Activated CD4-positive, alpha-beta T cell treated with anti-CD3 and anti-CD28 coated beads, Interleukin-2, Interleukin-4, amounts not matched to agents 100 ng/mL and 50 ng/mL, durations not matched to agents 16 hours and 8 hours (primary cell): Measurements from ENCODE around the gene TNFRSF18.

Experiments
- DNase-seq: peaks from one replicate; pipeline ENCODE4 v3.0.0-alpha.2; 2020; ENCODE audit warnings: low spot score

The TNFRSF18 gene

GRCh38 chr1:1228596-1229321 is 22.4 kb upstream of the TNFRSF18 start:
- DNase-seq, result no peak

GRCh38 chr1:1228187-1228586 is 21.8 kb upstream of the TNFRSF18 start:
- DNase-seq, result no peak

- DNase-seq, result no peak
Observed at GRCh38 chr1:1227386-1227785, 21.0 kb upstream of the TNFRSF18 start.

- no peak for DNase-seq
Observed at GRCh38 chr1:1226566-1227362, 20.4 kb upstream of the TNFRSF18 start.

GRCh38 chr1:1225913-1226312 is 19.5 kb upstream of the TNFRSF18 start:
- no peak for DNase-seq

- DNase-seq, result no peak
Observed at GRCh38 chr1:1225238-1225845, 18.9 kb upstream of the TNFRSF18 start.

GRCh38 chr1:1223891-1224290 is 17.5 kb upstream of the TNFRSF18 start:
- no peak for DNase-seq

GRCh38 chr1:1223321-1223720 is 16.9 kb upstream of the TNFRSF18 start:
- DNase-seq, result no peak

GRCh38 chr1:1222575-1223225 is 16.3 kb upstream of the TNFRSF18 start:
- DNase-seq, result no peak

GRCh38 chr1:1221887-1222574 is 15.6 kb upstream of the TNFRSF18 start:
- DNase-seq, result no peak

- no peak for DNase-seq
Observed at GRCh38 chr1:1220197-1220596, 13.8 kb upstream of the TNFRSF18 start.

GRCh38 chr1:1219341-1219740 is 12.9 kb upstream of the TNFRSF18 start:
- peak; percentile 80 for DNase-seq

- no peak for DNase-seq
Observed at GRCh38 chr1:1218524-1219200, 12.3 kb upstream of the TNFRSF18 start.

GRCh38 chr1:1217621-1218523 is 11.5 kb upstream of the TNFRSF18 start:
- no peak for DNase-seq

- peak; percentile 75 for DNase-seq
Observed at GRCh38 chr1:1216770-1217620, 10.6 kb upstream of the TNFRSF18 start.

GRCh38 chr1:1215881-1216605 is 9.7 kb upstream of the TNFRSF18 start:
- DNase-seq, result no peak

- no peak for DNase-seq
Observed at GRCh38 chr1:1215080-1215676, 8.8 kb upstream of the TNFRSF18 start.
